Mesenchymal stem cell (in vitro differentiated cells and primary cell): ENCODE measurements around the gene TP73.

Experiments
- DNase-seq: peaks from one replicate; pipeline ENCODE4 v3.0.0-alpha.2; 2013
- H2AFZ ChIP-seq: one replicate; pipeline ENCODE4 v1.6.1; 2013; ENCODE audit warnings: low read depth, mild to moderate bottlenecking, control low read depth, inconsistent platforms, low read length, moderate library complexity
- H2AK5ac ChIP-seq: 2 replicates; pipeline ENCODE4 v1.6.1; 2013; ENCODE audit warnings: low read length, moderate library complexity, mild to moderate bottlenecking, inconsistent platforms; ENCODE audit not compliant: severe bottlenecking
- H2BK120ac ChIP-seq: one replicate; pipeline ENCODE4 v1.6.1; 2013; ENCODE audit warnings: low read depth, mild to moderate bottlenecking, inconsistent platforms, low read length, moderate library complexity
- H2BK12ac ChIP-seq, 2 experiments: one replicate each; pipeline ENCODE4 v1.6.1; 2013; ENCODE audit warnings: inconsistent platforms in 2 of 2, low read length in 2 of 2, mild to moderate bottlenecking in 2 of 2, moderate library complexity in 2 of 2, control low read depth in 1 of 2
- H2BK15ac ChIP-seq: one replicate; pipeline ENCODE4 v1.6.1; 2013; ENCODE audit warnings: mild to moderate bottlenecking, low read depth, inconsistent platforms; ENCODE audit not compliant: poor library complexity, severe bottlenecking
- H2BK5ac ChIP-seq: 2 replicates; pipeline ENCODE4 v1.6.1; 2013; ENCODE audit warnings: low read depth, mild to moderate bottlenecking, low read length, control low read depth, inconsistent platforms; ENCODE audit not compliant: poor library complexity, severe bottlenecking
- H3K14ac ChIP-seq, 2 experiments: one replicate each; pipeline ENCODE4 v1.6.1; 2013; ENCODE audit warnings: inconsistent platforms in 2 of 2, low read length in 2 of 2, control low read depth in 1 of 2, mild to moderate bottlenecking in 1 of 2, moderate library complexity in 1 of 2
- H3K18ac ChIP-seq, 2 experiments: one replicate each; pipeline ENCODE4 v1.6.1; 2013; ENCODE audit warnings: inconsistent platforms in 2 of 2, low read length in 2 of 2, control low read depth in 1 of 2, low read depth in 1 of 2, mild to moderate bottlenecking in 1 of 2
- H3K23ac ChIP-seq, 2 experiments: one replicate each; pipeline ENCODE4 v1.6.1; 2013; ENCODE audit warnings: inconsistent platforms in 2 of 2, low read length in 2 of 2, mild to moderate bottlenecking in 2 of 2, moderate library complexity in 2 of 2, control low read depth in 1 of 2
- H3K27ac ChIP-seq: 2 replicates; pipeline ENCODE4 v1.5.1; 2013; ENCODE audit warnings: mild to moderate bottlenecking, moderate library complexity, low read length, control low read depth, inconsistent platforms; ENCODE audit not compliant: poor library complexity, severe bottlenecking
- H3K27me3 ChIP-seq, 2 experiments: 2 replicates each; pipeline versions ENCODE4 v1.6.1 to v1.7.0; 2013; ENCODE audit warnings: low read length in 2 of 2, mild to moderate bottlenecking in 2 of 2, moderate library complexity in 2 of 2, control low read depth in 1 of 2, inconsistent platforms in 1 of 2; ENCODE audit not compliant: control insufficient read depth in 1 of 2, insufficient read depth in 1 of 2
- H3K36me3 ChIP-seq, 2 experiments: 2 replicates each; pipeline versions ENCODE4 v1.6.1 to v1.7.0; 2013; ENCODE audit warnings: low read length in 2 of 2, control low read depth in 1 of 2, inconsistent platforms in 1 of 2, low read depth in 1 of 2, mild to moderate bottlenecking in 1 of 2; ENCODE audit not compliant: insufficient read depth in 2 of 2, control insufficient read depth in 1 of 2
- H3K4ac ChIP-seq, 2 experiments: one replicate each; pipeline ENCODE4 v1.6.1; 2013; ENCODE audit warnings: inconsistent platforms in 2 of 2, low read length in 2 of 2, mild to moderate bottlenecking in 2 of 2, moderate library complexity in 2 of 2, control low read depth in 1 of 2, low read depth in 1 of 2
- H3K4me1 ChIP-seq: 2 replicates; pipeline ENCODE4 v1.6.1; 2013; ENCODE audit warnings: low read depth, low read length, control low read depth; ENCODE audit not compliant: control insufficient read depth, insufficient read depth
- H3K4me2 ChIP-seq: 2 replicates; pipeline ENCODE4 v1.6.1; 2013; ENCODE audit warnings: low read length, mild to moderate bottlenecking, inconsistent platforms; ENCODE audit not compliant: poor library complexity, severe bottlenecking
- H3K4me3 ChIP-seq, 2 experiments: 2 replicates each; pipeline versions ENCODE4 v1.5.1 to v1.7.0; 2013; ENCODE audit warnings: low read length in 2 of 2, mild to moderate bottlenecking in 2 of 2, control low read depth in 1 of 2, low read depth in 1 of 2; ENCODE audit not compliant: insufficient read depth in 1 of 2
- H3K79me1 ChIP-seq: replicated peaks from 2 replicates; pipeline ENCODE4 v1.6.1; 2013; ENCODE audit warnings: mild to moderate bottlenecking, control low read depth, low read length, inconsistent platforms; ENCODE audit not compliant: poor library complexity, severe bottlenecking
- H3K9ac ChIP-seq: 2 replicates; pipeline ENCODE4 v1.7.0; 2013; ENCODE audit warnings: mild to moderate bottlenecking, low read length, moderate library complexity
- H3K9me3 ChIP-seq: 2 replicates; pipeline ENCODE4 v1.7.0; 2013; ENCODE audit warnings: mild to moderate bottlenecking, low read length; ENCODE audit not compliant: control insufficient read depth
- H4K8ac ChIP-seq: one replicate; pipeline ENCODE4 v1.6.1; 2013; ENCODE audit warnings: inconsistent platforms, mild to moderate bottlenecking, low read length, moderate library complexity
- H4K91ac ChIP-seq: one replicate; pipeline ENCODE4 v1.6.1; 2013; ENCODE audit warnings: mild to moderate bottlenecking, low read length, inconsistent platforms
- WGBS: methylation state at CpG from one replicate; pipeline ENCODE4 v1.1.7; 2013; ENCODE audit warnings: mixed read lengths; 5-methylcytosine and 5-hydroxymethylcytosine counted together

The TP73 gene

GRCh38 chr1:3759164-3759563, 106.8 kb downstream of the TP73 start:
- DNase-seq = no peak
- Histone ChIP-seq H3K27ac (no peak overlapping the region), H3K4me2 (no peak overlapping the region), H2BK120ac (no peak overlapping the region), H2AFZ (no peak overlapping the region), H3K9ac (no peak overlapping the region), H3K79me1 (no peaks in the 10 kb centered on the region), H3K9me3 (peaks cover 7% of the 10 kb centered on the region), H3K36me3 (no peaks in the 10 kb centered on the region), H3K4me1 (no peaks in the 10 kb centered on the region), H2BK5ac (no peak overlapping the region), H3K4ac (no peak overlapping the region), H2AK5ac (no peak overlapping the region), H3K14ac (no peak overlapping the region), H3K18ac (no peak overlapping the region), H3K27me3 (peaks cover 28 to 63% of the 10 kb centered on the region in 2 experiments), H4K8ac (no peak overlapping the region), H3K4me3 (no peak overlapping the region), H2BK12ac (no peak overlapping the region), H3K23ac (no peak overlapping the region), H2BK15ac (no peak overlapping the region), H4K91ac (no peak overlapping the region)
- 71% methylated on average over 3 of the region's 6 CpGs for WGBS

- H2BK5ac ChIP-seq = no peak overlapping the region
- WGBS = 82% methylated on average over 6 of the region's 6 CpGs
- no peak overlapping the region for H2AFZ ChIP-seq
- peaks cover 21 to 64% of the 10 kb centered on the region in 2 experiments for H3K27me3 ChIP-seq
- DNase-seq = no peak
- H3K4ac ChIP-seq = no peak overlapping the region
- no peak overlapping the region for H4K91ac ChIP-seq
- H3K4me1 ChIP-seq = no peaks in the 10 kb centered on the region
- H3K4me3 ChIP-seq = no peak overlapping the region
- H2BK12ac ChIP-seq = no peak overlapping the region
- no peak overlapping the region for H3K9ac ChIP-seq
- H2AK5ac ChIP-seq = no peak overlapping the region
- H3K36me3 ChIP-seq = no peaks in the 10 kb centered on the region
- no peak overlapping the region for H3K4me2 ChIP-seq
- H3K23ac ChIP-seq = no peak overlapping the region
- no peak overlapping the region for H3K14ac ChIP-seq
- H2BK120ac ChIP-seq = no peak overlapping the region
- peaks cover 7% of the 10 kb centered on the region for H3K9me3 ChIP-seq
- H3K18ac ChIP-seq = no peak overlapping the region
- no peak overlapping the region for H3K27ac ChIP-seq
- H2BK15ac ChIP-seq = no peak overlapping the region
- no peak overlapping the region for H4K8ac ChIP-seq
- no peaks in the 10 kb centered on the region for H3K79me1 ChIP-seq
Observed at GRCh38 chr1:3759796-3760195, 107.5 kb downstream of the TP73 start.

DNA sequence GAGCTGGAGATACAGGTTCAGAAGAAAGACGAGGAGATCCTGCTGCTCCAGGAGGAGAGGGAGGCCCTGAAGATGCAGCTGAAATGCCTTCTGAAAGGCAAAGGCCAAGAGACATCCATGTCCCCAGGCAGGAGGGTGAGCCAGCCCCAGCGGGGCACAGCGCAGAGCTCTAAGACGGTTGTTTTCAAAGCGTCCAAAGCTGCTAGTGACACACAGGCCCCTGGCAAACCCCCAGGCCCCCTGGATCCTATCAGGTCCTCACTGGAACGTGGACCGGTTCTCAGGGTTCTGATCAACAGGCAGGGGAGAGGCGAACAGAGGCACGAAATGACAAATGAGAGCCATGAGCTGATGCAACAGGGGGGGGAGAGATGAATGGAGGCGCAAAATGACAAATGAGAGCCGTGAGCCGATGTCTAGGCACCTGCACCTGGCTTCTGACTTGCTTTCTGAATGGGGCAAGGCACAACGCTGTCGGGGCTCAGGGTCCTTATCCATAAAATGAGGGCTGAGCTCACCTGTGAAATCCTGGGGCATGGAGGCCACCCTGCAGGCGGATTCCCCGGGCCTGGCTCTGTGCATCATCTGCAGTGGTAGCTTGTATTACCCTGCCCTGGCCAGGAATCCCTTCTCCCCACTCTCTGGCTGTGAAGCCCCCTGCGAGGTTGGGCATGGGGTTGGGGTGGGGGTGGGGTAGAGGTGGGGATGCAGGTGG, 109.1 kb downstream of the TP73 start:
- no peak overlapping the region for H2BK15ac ChIP-seq
- no peak overlapping the region for H2BK5ac ChIP-seq
- DNase-seq = no peak
- peaks cover 9 to 56% of the 10 kb centered on the region in 2 experiments for H3K27me3 ChIP-seq
- no peak overlapping the region for H3K4me2 ChIP-seq
- H3K4ac ChIP-seq = no peak overlapping the region
- H3K4me3 ChIP-seq = no peak overlapping the region
- H3K36me3 ChIP-seq = no peaks in the 10 kb centered on the region
- H2BK12ac ChIP-seq = no peak overlapping the region
- no peak overlapping the region for H2AK5ac ChIP-seq
- H3K23ac ChIP-seq = no peak overlapping the region
- no peak overlapping the region for H2AFZ ChIP-seq
- H4K91ac ChIP-seq = no peak overlapping the region
- H2BK120ac ChIP-seq = no peak overlapping the region
- no peak overlapping the region for H3K9ac ChIP-seq
- no peaks in the 10 kb centered on the region for H3K4me1 ChIP-seq
- H4K8ac ChIP-seq = no peak overlapping the region
- 86% methylated on average over 17 of the region's 17 CpGs for WGBS
- H3K27ac ChIP-seq = no peak overlapping the region
- H3K79me1 ChIP-seq = no peaks in the 10 kb centered on the region
- no peak overlapping the region for H3K18ac ChIP-seq
- peaks cover 7% of the 10 kb centered on the region for H3K9me3 ChIP-seq
- H3K14ac ChIP-seq = no peak overlapping the region

GRCh38 chr1:3762151-3762872, 110.0 kb downstream of the TP73 start:
- H3K23ac ChIP-seq = no peak overlapping the region
- peaks cover 7% of the 10 kb centered on the region for H3K9me3 ChIP-seq
- H3K4ac ChIP-seq = no peak overlapping the region
- H4K8ac ChIP-seq = no peak overlapping the region
- no peak overlapping the region for H2BK12ac ChIP-seq
- H2BK5ac ChIP-seq = no peak overlapping the region
- no peak overlapping the region for H4K91ac ChIP-seq
- WGBS = 76% methylated on average over 12 of the region's 15 CpGs
- H3K4me3 ChIP-seq = no peak overlapping the region
- H2AFZ ChIP-seq = no peak overlapping the region
- H2AK5ac ChIP-seq = no peak overlapping the region
- no peak overlapping the region for H2BK120ac ChIP-seq
- H3K27me3 ChIP-seq = peaks cover 5 to 53% of the 10 kb centered on the region in 2 experiments
- no peak overlapping the region for H3K9ac ChIP-seq
- no peak overlapping the region for H3K14ac ChIP-seq
- H3K36me3 ChIP-seq = no peaks in the 10 kb centered on the region
- H3K4me1 ChIP-seq = no peaks in the 10 kb centered on the region
- H3K27ac ChIP-seq = no peak overlapping the region
- H3K4me2 ChIP-seq = no peak overlapping the region
- no peak overlapping the region for H2BK15ac ChIP-seq
- no peaks in the 10 kb centered on the region for H3K79me1 ChIP-seq
- no peak for DNase-seq
- H3K18ac ChIP-seq = no peak overlapping the region
